ENCODE measurements around the gene ZFHX3.

- TF ChIP-seq CTCF (IDR thresholded peaks at IDR 0.05) = no peak
- no peak for TF ChIP-seq EZH2 (IDR thresholded peaks at IDR 0.05; ENCODE audit: borderline replicate concordance, insufficient read depth, low read depth, low read length, poor library complexity, severe bottlenecking)
Measured at GRCh38 chr16:72932677-72933335, 115.1 kb downstream of the ZFHX3 start.

Data from B cell (primary cell).